Choroid plexus epithelial cell (primary cell): ENCODE data around the gene LUZP1.

Experiments
- DNase-seq: peaks from one replicate; pipeline ENCODE4 v3.0.0-alpha.2; 2010; ENCODE audit warnings: low read depth
- H3K4me3 ChIP-seq: 2 replicates; pipeline ENCODE4 v1.5.1; 2011; ENCODE audit warnings: low read depth, mild to moderate bottlenecking, control low read depth, low read length, moderate library complexity
- TF ChIP-seq, protein P1 (sequence below): conservative IDR thresholded peaks from 2 replicates; pipeline ENCODE4 v1.5.1; 2011; ENCODE audit warnings: low read depth, mild to moderate bottlenecking, control low read depth, inconsistent platforms, low read length, moderate library complexity

The LUZP1 gene

DNA sequence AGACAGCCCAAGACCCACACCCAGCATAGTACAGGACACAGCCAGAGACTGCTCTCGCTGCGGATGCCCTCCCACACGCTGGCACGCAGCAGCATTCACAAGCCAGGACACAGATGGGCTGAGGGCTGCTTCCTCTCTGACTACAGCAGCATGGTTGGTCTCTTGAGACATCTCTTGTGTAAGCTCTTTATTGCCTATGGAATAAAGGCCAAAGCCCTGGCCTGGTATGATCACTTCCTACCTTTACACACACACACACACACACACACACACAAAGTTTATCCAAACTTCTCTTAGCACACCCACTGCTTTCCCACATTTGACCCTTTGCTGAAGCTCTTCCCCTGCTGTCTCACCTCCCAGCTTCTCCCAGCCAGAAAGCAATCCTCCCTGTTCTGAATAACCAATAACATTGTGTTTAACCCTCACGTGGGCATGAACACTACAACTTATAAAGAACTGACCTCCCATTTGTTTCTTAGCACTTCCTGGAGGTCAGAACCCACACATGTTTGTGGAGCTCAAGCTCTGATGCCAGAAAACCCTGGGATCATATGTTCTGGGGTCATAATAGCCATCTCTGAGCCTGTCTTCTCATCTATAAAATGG is 1.2 kb upstream of the LUZP1 start:
- peak; percentile 90 for DNase-seq
- H3K4me3 ChIP-seq: no peak overlapping the region
- TF ChIP-seq, protein P1, sequence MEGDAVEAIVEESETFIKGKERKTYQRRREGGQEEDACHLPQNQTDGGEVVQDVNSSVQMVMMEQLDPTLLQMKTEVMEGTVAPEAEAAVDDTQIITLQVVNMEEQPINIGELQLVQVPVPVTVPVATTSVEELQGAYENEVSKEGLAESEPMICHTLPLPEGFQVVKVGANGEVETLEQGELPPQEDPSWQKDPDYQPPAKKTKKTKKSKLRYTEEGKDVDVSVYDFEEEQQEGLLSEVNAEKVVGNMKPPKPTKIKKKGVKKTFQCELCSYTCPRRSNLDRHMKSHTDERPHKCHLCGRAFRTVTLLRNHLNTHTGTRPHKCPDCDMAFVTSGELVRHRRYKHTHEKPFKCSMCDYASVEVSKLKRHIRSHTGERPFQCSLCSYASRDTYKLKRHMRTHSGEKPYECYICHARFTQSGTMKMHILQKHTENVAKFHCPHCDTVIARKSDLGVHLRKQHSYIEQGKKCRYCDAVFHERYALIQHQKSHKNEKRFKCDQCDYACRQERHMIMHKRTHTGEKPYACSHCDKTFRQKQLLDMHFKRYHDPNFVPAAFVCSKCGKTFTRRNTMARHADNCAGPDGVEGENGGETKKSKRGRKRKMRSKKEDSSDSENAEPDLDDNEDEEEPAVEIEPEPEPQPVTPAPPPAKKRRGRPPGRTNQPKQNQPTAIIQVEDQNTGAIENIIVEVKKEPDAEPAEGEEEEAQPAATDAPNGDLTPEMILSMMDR: no peak

GRCh38 chr1:23169195-23169575 is 529 bp upstream of the LUZP1 start:
- TF ChIP-seq, protein P1: no peak
- no peak for DNase-seq
- H3K4me3 ChIP-seq: peak overlapping the region; percentile 74

DNA sequence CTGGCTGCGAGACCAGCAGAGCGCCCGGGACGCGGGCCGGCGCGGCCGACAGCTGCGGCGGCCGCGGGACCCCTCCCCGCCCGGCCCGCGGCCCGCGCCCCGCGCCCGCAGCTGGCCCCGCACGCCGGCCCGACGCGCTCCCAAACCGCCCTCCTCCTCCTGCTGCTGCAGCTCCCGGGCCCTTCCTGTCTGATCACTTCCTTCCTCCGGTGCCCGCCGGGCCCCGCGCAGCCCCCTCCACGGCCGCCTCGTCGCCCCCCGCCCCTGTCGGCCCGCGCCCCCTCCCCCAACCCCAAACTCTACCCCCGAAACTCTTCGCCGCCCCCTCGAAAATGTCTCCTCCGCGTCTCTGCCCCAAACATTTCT is 594 bp downstream of the LUZP1 start:
- DNase-seq: no peak
- TF ChIP-seq, protein P1: no peak
- H3K4me3 ChIP-seq: peak overlapping the region; percentile 74

GRCh38 chr1:23167353-23168078 is 1.1 kb downstream of the LUZP1 start:
- H3K4me3 ChIP-seq: peak overlapping the region; percentile 74
- DNase-seq: peak; percentile 97
- TF ChIP-seq, protein P1: no peak

GRCh38 chr1:23166854-23167253 is 1.8 kb downstream of the LUZP1 start:
- peak overlapping the region; percentile 74 for H3K4me3 ChIP-seq
- no peak for DNase-seq
- TF ChIP-seq, protein P1: no peak

DNA sequence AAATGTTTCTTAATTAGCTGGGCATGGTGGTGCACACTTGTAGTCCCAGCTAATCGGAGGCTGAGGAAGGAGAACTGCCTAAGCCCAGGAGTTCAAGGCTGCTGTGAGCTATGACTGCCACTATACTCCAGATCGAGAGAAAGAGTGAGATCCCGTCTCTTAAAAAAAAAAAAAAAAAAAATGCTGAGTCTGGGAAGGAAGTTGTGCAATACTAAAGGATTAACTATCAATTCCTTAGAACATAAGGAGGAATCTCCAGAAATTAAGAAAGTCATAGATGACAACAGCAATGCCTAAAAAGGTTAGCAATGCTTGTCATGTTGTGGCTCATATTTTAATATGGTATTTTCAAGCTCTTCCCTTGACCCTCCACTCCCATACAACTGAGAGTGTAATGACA is 5.3 kb downstream of the LUZP1 start:
- TF ChIP-seq, protein P1: no peak
- no peak overlapping the region for H3K4me3 ChIP-seq
- no peak for DNase-seq
